WTC11 (cell line): ENCODE data around the gene TNNT1. TPM values are rescaled to one million over a fixed set of nuclear protein-coding genes. Genes with fewer than 3 reads are reported as not detected.

ENCODE experiments used
- ATAC-seq: fragments of 200-7000 bp; cut with Tn5 transposase; 2 replicates; pipeline ENCODE4 v1.10.0; 2021; ENCODE audit warnings: mild to moderate bottlenecking, moderate library complexity
- CTCF ChIA-PET: fragments of 300-600 bp; sonication (Branson Sonifier 250); formaldehyde crosslinking; loops from one replicate; lab custom pipeline; 2021; ENCODE audit warnings: antibody characterized with exemption; lab: Charles Lee
- POLR2A ChIA-PET: fragments of 350-600 bp; sonication (Branson Sonifier 250); formaldehyde crosslinking; loops from one replicate; lab custom pipeline; 2021; ENCODE audit warnings: antibody characterized with exemption; lab: Charles Lee
- DNase-seq: peaks from one replicate; pipeline ENCODE4 v3.0.0; 2021; ENCODE audit warnings: low spot score
- H3K27ac Mint-ChIP-seq: 2 replicates; pipeline ENCODE4 v1.8.0; 2021; ENCODE audit warnings: mixed read lengths
- H3K27me3 Mint-ChIP-seq: 2 replicates; pipeline ENCODE4 v1.8.0; 2021; ENCODE audit warnings: low read depth, mild to moderate bottlenecking, moderate library complexity, mixed read lengths
- H3K36me3 Mint-ChIP-seq: 2 replicates; pipeline ENCODE4 v1.8.0; 2021; ENCODE audit warnings: mixed read lengths
- H3K4me1 Mint-ChIP-seq: 2 replicates; pipeline ENCODE4 v1.8.0; 2022; ENCODE audit warnings: mixed read lengths
- H3K4me3 Mint-ChIP-seq: 2 replicates; pipeline ENCODE4 v1.8.0; 2021; ENCODE audit warnings: mild to moderate bottlenecking, moderate library complexity, mixed read lengths
- H3K9me3 Mint-ChIP-seq: 2 replicates; pipeline ENCODE4 v1.8.0; 2021; ENCODE audit warnings: mixed read lengths
- CBFB ChIP-seq: sonication (generic); formaldehyde crosslinking; IDR thresholded peaks from 2 replicates; pipeline ENCODE4 v1.8.1; 2022; ENCODE audit warnings: mild to moderate bottlenecking, low read depth, missing genetic modification reagents
- NFYB ChIP-seq: sonication (generic); formaldehyde crosslinking; conservative IDR thresholded peaks from 2 replicates; pipeline ENCODE4 v1.8.0; 2022; ENCODE audit warnings: low read depth, missing genetic modification reagents
- NR2C2 ChIP-seq: sonication (generic); formaldehyde crosslinking; IDR thresholded peaks from 2 replicates; pipeline ENCODE4 v1.8.0; 2022; ENCODE audit warnings: mild to moderate bottlenecking, missing genetic modification reagents
- TCF7 ChIP-seq: sonication (generic); formaldehyde crosslinking; IDR thresholded peaks from 2 replicates; pipeline ENCODE4 v1.8.0; 2022; ENCODE audit warnings: mild to moderate bottlenecking, low read depth, missing genetic modification reagents, moderate library complexity
- ZNF671 ChIP-seq: fragments of 250-450 bp; sonication (Bioruptor Pico); IDR thresholded peaks from 2 replicates; pipeline ENCODE4 v1.8.0; 2021; ENCODE audit warnings: mild to moderate bottlenecking
- total RNA-seq: library from RNA; stranded (reverse); gene quantifications from 3 replicates; pipeline ENCODE4 v1.2.3, GENCODE V29; 2021
- TF ChIP-seq, protein P1 (sequence below): fragments of 200-600 bp; IDR thresholded peaks from 2 replicates; pipeline ENCODE4 v1.8.0; 2022; ENCODE audit warnings: antibody characterized with exemption
- TF ChIP-seq, protein P2 (sequence below): sonication (generic); formaldehyde crosslinking; conservative IDR thresholded peaks from 2 replicates; pipeline ENCODE4 v1.8.1; 2022; ENCODE audit warnings: mild to moderate bottlenecking, missing genetic modification reagents
- TF ChIP-seq, protein P3 (sequence below): fragments of 250-450 bp; sonication (Bioruptor Pico); IDR thresholded peaks from 2 replicates; pipeline ENCODE4 v1.9.0; 2021; ENCODE audit warnings: mild to moderate bottlenecking, borderline replicate concordance
- TF ChIP-seq, protein P4 (sequence below): sonication (generic); formaldehyde crosslinking; IDR thresholded peaks from 2 replicates; pipeline ENCODE4 v1.8.1; 2023; ENCODE audit warnings: mild to moderate bottlenecking, missing genetic modification reagents, moderate library complexity
- TF ChIP-seq, protein P5 (sequence below): sonication (generic); formaldehyde crosslinking; IDR thresholded peaks from 2 replicates; pipeline ENCODE4 v1.8.1; 2022; ENCODE audit warnings: low read depth, mild to moderate bottlenecking, moderate library complexity, missing genetic modification reagents, borderline replicate concordance

Gene TNNT1
- total RNA-seq, 1 experiment from 2014 or later = 50.6 TPM

DNA sequence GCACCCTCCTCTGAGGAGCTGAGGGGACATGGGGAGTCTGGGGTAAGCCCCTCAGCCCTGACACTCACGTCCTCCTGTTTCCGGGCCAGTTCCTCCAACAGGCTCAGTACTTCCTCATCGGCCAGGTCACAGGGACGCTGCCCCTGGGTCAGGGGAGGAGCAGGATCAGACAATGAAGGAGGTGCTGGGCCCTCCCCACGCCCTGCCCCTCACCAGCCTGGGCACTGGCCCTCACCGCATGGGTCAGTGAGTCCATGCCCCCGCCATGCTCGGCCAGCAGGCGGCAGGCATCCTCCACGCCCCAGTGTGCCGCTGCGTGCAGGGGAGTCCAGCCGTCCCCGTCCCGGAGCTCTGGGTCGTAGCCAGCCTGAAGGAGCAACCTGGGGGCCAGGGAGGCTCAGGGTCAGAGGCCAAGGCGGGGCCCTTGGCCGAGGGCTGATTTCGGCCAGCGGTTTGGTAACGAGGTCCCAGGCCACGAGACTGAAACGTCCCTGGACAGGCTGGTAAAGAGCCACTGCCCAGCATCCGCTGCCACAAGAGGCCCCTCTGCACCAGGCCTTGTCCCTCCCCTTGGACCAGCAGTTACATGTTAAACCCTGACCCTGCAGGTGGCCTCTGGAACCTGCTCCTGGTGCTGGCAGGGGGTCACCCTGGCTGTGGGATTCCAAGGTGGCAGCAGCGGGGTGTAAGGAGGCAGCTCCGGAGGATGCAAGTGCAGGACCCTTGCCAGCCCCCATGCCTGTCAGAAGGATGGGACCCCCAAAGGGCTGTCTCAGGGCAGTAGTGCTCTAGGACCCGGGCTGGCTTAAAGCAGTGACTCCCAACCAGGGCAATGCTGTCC is 50.1 kb downstream of the TNNT1 start:
- H3K27ac Mint-ChIP-seq = no peak overlapping the region
- POLR2A ChIA-PET = interaction anchor here (0.5 to 0.6 kb wide), 2 partner anchors 29 to 34 kb away, joined by 3 to 6 read pairs; no protein-coding TSS in a partner anchor
- H3K36me3 Mint-ChIP-seq = peaks cover 21% of the 10 kb centered on the region
- no peak overlapping the region for H3K4me3 Mint-ChIP-seq
- CTCF ChIA-PET = interaction anchor here (0.9 to 2.8 kb wide), 12 partner anchors 11 to 368 kb away, joined by 3 to 27 read pairs (median 4); partner anchors contain the start of gene PPP1R12C
- H3K9me3 Mint-ChIP-seq = peaks cover 7% of the 10 kb centered on the region; the same call in 1 of the 2 replicates
- TF ChIP-seq TCF7 (CRISPR knock-in tag) (no peak), ZNF671 (CRISPR knock-in tag) (no peak)
- TF ChIP-seq, protein P1, sequence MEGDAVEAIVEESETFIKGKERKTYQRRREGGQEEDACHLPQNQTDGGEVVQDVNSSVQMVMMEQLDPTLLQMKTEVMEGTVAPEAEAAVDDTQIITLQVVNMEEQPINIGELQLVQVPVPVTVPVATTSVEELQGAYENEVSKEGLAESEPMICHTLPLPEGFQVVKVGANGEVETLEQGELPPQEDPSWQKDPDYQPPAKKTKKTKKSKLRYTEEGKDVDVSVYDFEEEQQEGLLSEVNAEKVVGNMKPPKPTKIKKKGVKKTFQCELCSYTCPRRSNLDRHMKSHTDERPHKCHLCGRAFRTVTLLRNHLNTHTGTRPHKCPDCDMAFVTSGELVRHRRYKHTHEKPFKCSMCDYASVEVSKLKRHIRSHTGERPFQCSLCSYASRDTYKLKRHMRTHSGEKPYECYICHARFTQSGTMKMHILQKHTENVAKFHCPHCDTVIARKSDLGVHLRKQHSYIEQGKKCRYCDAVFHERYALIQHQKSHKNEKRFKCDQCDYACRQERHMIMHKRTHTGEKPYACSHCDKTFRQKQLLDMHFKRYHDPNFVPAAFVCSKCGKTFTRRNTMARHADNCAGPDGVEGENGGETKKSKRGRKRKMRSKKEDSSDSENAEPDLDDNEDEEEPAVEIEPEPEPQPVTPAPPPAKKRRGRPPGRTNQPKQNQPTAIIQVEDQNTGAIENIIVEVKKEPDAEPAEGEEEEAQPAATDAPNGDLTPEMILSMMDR = 0 out of 2 replicates have a peak, but pooled peaks have one; percentile 7
- TF ChIP-seq, all 79 proteins: peak for 1
- ATAC-seq = no peak
- DNase-seq = no peak
- Mint-ChIP-seq H3K4me1 (peaks cover 14% of the 10 kb centered on the region), H3K27me3 (no peaks in the 10 kb centered on the region; the same call in 1 of the 2 replicates)

DNA sequence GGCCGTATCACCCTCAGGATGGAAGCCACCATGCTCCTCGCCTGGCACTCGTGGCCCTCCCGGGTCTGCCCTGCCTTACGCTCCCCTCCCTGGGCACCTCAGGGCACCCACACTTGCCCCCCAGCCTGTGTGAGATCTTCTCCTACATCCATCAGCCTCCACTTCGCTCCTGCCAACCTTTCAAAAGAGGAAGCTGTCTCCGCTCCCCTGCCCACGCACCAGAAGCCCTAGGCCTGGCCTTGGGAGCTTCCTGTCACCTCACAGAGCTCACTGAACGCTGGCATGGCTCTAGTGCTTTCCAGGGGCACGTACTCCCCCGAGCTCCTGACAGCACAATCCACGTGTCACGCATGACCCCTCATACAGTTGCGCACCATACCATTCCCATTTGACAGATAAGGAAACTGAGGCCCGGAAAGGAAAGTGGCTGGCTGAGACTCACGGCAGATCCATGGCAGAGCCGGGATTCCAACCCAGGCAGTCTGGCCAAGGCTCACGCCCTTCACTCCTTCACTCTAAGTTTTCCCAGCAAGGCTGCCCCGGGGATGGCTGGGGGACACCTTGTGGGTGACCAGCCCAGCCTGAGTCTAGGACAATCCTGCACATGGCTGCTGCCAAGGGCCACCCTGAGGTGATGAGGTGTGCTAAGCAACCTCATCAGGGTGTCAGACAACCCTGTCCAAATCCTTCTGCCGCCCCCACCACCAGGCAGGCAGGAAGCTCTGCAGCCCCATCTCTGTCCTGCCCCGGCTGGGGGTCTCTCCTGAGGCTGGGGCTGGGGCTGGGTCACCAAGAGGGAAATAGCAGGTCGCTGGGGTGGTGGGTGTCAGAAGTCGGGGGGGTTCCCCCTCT is 50.9 kb downstream of the TNNT1 start:
- no peak for DNase-seq
- ChIA-PET CTCF (interaction anchor here (0.9 to 2.8 kb wide), 7 partner anchors 10 to 369 kb away, joined by 3 to 27 read pairs (median 8); partner anchors contain the start of gene PPP1R12C), POLR2A (interaction anchor here (0.5 to 0.6 kb wide), 2 partner anchors 30 to 35 kb away, joined by 3 to 6 read pairs; no protein-coding TSS in a partner anchor)
- no peak for ATAC-seq
- Mint-ChIP-seq H3K27me3 (no peaks in the 10 kb centered on the region; the same call in 1 of the 2 replicates), H3K36me3 (peaks cover 15% of the 10 kb centered on the region), H3K9me3 (peaks cover 2% of the 10 kb centered on the region; the same call in 1 of the 2 replicates), H3K4me1 (peaks cover 14% of the 10 kb centered on the region), H3K4me3 (no peak overlapping the region), H3K27ac (peak overlapping the region; percentile 29; the same call in 1 of the 2 replicates)
- TF ChIP-seq, protein P1 = no peak
- TF ChIP-seq NR2C2 (CRISPR knock-in tag) (no peak), NFYB (CRISPR knock-in tag) (no peak), CBFB (CRISPR knock-in tag) (no peak)
- TF ChIP-seq, protein P2, sequence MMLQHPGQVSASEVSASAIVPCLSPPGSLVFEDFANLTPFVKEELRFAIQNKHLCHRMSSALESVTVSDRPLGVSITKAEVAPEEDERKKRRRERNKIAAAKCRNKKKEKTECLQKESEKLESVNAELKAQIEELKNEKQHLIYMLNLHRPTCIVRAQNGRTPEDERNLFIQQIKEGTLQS (CRISPR knock-in tag) = no peak
- TF ChIP-seq, protein P3, sequence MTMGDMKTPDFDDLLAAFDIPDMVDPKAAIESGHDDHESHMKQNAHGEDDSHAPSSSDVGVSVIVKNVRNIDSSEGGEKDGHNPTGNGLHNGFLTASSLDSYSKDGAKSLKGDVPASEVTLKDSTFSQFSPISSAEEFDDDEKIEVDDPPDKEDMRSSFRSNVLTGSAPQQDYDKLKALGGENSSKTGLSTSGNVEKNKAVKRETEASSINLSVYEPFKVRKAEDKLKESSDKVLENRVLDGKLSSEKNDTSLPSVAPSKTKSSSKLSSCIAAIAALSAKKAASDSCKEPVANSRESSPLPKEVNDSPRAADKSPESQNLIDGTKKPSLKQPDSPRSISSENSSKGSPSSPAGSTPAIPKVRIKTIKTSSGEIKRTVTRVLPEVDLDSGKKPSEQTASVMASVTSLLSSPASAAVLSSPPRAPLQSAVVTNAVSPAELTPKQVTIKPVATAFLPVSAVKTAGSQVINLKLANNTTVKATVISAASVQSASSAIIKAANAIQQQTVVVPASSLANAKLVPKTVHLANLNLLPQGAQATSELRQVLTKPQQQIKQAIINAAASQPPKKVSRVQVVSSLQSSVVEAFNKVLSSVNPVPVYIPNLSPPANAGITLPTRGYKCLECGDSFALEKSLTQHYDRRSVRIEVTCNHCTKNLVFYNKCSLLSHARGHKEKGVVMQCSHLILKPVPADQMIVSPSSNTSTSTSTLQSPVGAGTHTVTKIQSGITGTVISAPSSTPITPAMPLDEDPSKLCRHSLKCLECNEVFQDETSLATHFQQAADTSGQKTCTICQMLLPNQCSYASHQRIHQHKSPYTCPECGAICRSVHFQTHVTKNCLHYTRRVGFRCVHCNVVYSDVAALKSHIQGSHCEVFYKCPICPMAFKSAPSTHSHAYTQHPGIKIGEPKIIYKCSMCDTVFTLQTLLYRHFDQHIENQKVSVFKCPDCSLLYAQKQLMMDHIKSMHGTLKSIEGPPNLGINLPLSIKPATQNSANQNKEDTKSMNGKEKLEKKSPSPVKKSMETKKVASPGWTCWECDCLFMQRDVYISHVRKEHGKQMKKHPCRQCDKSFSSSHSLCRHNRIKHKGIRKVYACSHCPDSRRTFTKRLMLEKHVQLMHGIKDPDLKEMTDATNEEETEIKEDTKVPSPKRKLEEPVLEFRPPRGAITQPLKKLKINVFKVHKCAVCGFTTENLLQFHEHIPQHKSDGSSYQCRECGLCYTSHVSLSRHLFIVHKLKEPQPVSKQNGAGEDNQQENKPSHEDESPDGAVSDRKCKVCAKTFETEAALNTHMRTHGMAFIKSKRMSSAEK = no peak
- TF ChIP-seq, protein P4, sequence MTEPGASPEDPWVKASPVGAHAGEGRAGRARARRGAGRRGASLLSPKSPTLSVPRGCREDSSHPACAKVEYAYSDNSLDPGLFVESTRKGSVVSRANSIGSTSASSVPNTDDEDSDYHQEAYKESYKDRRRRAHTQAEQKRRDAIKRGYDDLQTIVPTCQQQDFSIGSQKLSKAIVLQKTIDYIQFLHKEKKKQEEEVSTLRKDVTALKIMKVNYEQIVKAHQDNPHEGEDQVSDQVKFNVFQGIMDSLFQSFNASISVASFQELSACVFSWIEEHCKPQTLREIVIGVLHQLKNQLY (CRISPR knock-in tag) = no peak
- TF ChIP-seq, protein P5, sequence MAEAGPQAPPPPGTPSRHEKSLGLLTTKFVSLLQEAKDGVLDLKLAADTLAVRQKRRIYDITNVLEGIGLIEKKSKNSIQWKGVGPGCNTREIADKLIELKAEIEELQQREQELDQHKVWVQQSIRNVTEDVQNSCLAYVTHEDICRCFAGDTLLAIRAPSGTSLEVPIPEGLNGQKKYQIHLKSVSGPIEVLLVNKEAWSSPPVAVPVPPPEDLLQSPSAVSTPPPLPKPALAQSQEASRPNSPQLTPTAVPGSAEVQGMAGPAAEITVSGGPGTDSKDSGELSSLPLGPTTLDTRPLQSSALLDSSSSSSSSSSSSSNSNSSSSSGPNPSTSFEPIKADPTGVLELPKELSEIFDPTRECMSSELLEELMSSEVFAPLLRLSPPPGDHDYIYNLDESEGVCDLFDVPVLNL (CRISPR knock-in tag) = no peak
